Vagina (tissue), 2 donors: Measurements from ENCODE around the gene ELK4. TPM values are rescaled to one million over a fixed set of nuclear protein-coding genes. Genes with fewer than 3 reads are reported as not detected.
A peak's percentile ranks its signal among the peaks of the same experiment; 100 is the strongest.

Experiments used
- DNase-seq, 2 donors: peaks; one replicate each; pipeline ENCODE4 v3.0.0-alpha.2; 2017; ENCODE audit errors: extremely low spot score in 2 of 2
- H3K27ac ChIP-seq: fragments of 200-600 bp; sonication (generic); one replicate; pipeline ENCODE4 v1.5.1; 2019
- H3K27me3 ChIP-seq: fragments of 200-600 bp; sonication (generic); one replicate; pipeline ENCODE4 v1.5.1; 2019
- H3K36me3 ChIP-seq, 2 donors: fragments of 200-600 bp; sonication (generic); one replicate each; pipeline ENCODE4 v1.5.1; 2017 to 2019
- H3K4me1 ChIP-seq: fragments of 200-600 bp; sonication (generic); one replicate; pipeline ENCODE4 v1.5.1; 2019
- H3K4me3 ChIP-seq, 2 donors: fragments of 200-600 bp; sonication (generic); 1 replicate in 1 of 2; 2 replicates in 1 of 2; pipeline ENCODE4 v1.5.1; 2016 to 2019
- H3K9me3 ChIP-seq: fragments of 200-600 bp; sonication (generic); one replicate; pipeline ENCODE4 v1.5.1; 2019
- POLR2A ChIP-seq, 2 donors: fragments of 450-650 bp; IDR thresholded peaks; one replicate each; pipeline ENCODE4 v1.6.1; 2017; ENCODE audit warnings: antibody characterized with exemption in 2 of 2, mild to moderate bottlenecking in 2 of 2, moderate library complexity in 2 of 2
- POLR2AphosphoS5 ChIP-seq, 2 donors: sonication (generic); formaldehyde crosslinking; IDR thresholded peaks; one replicate each; pipeline ENCODE4 v1.9.0; 2017; ENCODE audit warnings: antibody characterized with exemption in 2 of 2, mild to moderate bottlenecking in 2 of 2, low read depth in 1 of 2; ENCODE audit not compliant: insufficient read depth in 1 of 2
- intact Hi-C: fragments of 100-400 bp; cut with DNase I; formaldehyde crosslinking; loops from one replicate; pipeline ENCODE4 v1.15.1; 2023
- total RNA-seq: library from RNA; depleted of rRNA; stranded (reverse); fragments of >200 nt; gene quantifications from one replicate; pipeline ENCODE4 v1.2.3, GENCODE V29; 2016
- TF ChIP-seq, protein P1 (sequence below), 3 experiments: fragments of 450-650 bp in 2 of 3; fragments of 200-600 bp in 1 of 3; sonication (generic) in 1 of 3; IDR thresholded peaks; one replicate each; pipeline ENCODE4 v1.5.1; 2017 to 2019; ENCODE audit warnings: antibody characterized with exemption in 3 of 3, mild to moderate bottlenecking in 2 of 3, moderate library complexity in 2 of 3

Gene ELK4
- total RNA-seq, 1 donor from 2014 or later: 24.1 TPM

DNA sequence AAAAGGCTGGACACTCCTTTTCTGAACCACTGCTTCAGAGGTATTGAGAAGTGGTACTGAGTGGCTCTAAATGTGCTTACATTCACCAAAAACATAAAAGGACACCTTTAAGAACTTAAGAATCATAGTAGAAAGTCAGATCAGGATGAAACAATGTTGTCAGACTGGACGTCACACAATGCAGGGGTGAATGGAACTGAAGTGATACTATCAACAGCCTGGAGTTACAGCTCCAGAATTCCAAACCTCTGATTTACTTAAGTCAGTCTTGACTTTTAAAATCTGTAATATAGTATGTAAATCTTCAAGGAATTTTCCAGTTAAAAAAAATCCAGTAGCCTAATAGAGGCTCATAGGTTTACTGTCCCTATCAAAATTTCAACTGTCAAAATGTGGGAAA, 19.3 kb downstream of the ELK4 start:
- Histone ChIP-seq H3K36me3 (peaks cover 0 to 38% of the 10 kb centered on the region in 2 donors), H3K27me3 (no peaks in the 10 kb centered on the region), H3K27ac (no peak overlapping the region), H3K9me3 (no peaks in the 10 kb centered on the region), H3K4me1 (peaks cover 26% of the 10 kb centered on the region), H3K4me3 (no peak overlapping the region)
- no peak for TF ChIP-seq POLR2AphosphoS5 (IDR thresholded peaks at IDR 0.05; ENCODE audit: insufficient read depth in 1 of 2, low read depth in 1 of 2)
- no peak for TF ChIP-seq POLR2A (IDR thresholded peaks at IDR 0.05)
- TF ChIP-seq, protein P1, sequence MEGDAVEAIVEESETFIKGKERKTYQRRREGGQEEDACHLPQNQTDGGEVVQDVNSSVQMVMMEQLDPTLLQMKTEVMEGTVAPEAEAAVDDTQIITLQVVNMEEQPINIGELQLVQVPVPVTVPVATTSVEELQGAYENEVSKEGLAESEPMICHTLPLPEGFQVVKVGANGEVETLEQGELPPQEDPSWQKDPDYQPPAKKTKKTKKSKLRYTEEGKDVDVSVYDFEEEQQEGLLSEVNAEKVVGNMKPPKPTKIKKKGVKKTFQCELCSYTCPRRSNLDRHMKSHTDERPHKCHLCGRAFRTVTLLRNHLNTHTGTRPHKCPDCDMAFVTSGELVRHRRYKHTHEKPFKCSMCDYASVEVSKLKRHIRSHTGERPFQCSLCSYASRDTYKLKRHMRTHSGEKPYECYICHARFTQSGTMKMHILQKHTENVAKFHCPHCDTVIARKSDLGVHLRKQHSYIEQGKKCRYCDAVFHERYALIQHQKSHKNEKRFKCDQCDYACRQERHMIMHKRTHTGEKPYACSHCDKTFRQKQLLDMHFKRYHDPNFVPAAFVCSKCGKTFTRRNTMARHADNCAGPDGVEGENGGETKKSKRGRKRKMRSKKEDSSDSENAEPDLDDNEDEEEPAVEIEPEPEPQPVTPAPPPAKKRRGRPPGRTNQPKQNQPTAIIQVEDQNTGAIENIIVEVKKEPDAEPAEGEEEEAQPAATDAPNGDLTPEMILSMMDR (IDR thresholded peaks at IDR 0.05): no peak
- intact Hi-C loops: no loop called here
- no peak for DNase-seq

DNA sequence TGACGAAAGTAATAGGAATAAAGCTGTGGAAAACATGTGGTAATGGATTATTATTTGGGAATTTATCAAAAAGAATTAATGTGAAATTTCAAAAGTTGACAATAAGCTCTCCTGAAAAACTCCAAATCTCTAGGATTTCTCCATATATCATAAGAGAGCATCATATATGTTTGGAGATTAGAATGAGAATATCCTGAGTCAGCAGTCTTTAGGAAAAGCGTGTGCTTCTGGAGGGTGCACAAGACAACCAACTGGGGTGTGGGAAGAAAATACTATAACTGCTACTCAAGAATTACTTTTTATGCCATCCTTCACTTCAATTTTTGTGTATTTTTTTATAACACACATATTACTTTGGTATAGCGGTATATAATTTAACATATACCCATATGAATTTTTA, 19.7 kb downstream of the ELK4 start:
- no peaks in the 10 kb centered on the region for H3K9me3 ChIP-seq
- intact Hi-C loops: no loop called here
- no peak overlapping the region for H3K4me3 ChIP-seq
- H3K36me3 ChIP-seq: peaks cover 0 to 35% of the 10 kb centered on the region in 2 donors
- H3K27ac ChIP-seq: no peak overlapping the region
- peaks cover 26% of the 10 kb centered on the region for H3K4me1 ChIP-seq
- DNase-seq: no peak
- TF ChIP-seq POLR2A (IDR thresholded peaks at IDR 0.05) (no peak), POLR2AphosphoS5 (IDR thresholded peaks at IDR 0.05; ENCODE audit: insufficient read depth in 1 of 2, low read depth in 1 of 2) (no peak)
- TF ChIP-seq, protein P1 (IDR thresholded peaks at IDR 0.05): no peak
- no peaks in the 10 kb centered on the region for H3K27me3 ChIP-seq

DNA sequence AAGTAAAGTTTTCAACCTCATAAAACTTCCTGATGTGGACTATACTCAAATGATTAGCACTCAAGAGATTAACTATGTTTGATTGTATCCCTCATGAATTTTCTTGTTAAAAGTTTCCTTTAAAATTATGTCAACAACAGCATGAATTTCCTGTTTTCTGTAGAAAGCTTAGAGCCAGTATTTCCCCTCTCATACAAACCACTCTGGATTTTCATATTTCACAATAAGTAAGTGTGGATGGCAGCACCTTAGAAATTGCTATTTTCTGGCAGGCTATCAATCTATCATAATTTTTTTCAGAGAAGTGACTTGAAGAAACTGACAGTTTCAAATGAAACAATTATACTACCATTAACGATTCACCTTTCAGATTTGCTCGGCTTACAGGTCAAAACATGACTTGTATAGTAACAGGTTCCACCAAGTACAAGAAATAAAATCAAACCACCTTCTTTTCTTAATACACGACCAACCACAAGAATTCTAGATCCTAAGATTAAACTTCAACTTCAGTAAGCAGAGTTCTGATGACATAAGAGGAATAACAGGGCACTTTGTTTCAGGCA, 20.8 kb downstream of the ELK4 start:
- Histone ChIP-seq H3K27ac (peak overlapping the region; percentile 52), H3K36me3 (peaks cover 0 to 27% of the 10 kb centered on the region in 2 donors), H3K9me3 (no peaks in the 10 kb centered on the region), H3K4me1 (peaks cover 26% of the 10 kb centered on the region), H3K4me3 (no peak overlapping the region), H3K27me3 (no peaks in the 10 kb centered on the region)
- TF ChIP-seq POLR2AphosphoS5 (IDR thresholded peaks at IDR 0.05; ENCODE audit: insufficient read depth in 1 of 2, low read depth in 1 of 2) (peak in 1 of 2 donors; percentile 32), POLR2A (IDR thresholded peaks at IDR 0.05) (no peak)
- TF ChIP-seq, protein P1 (IDR thresholded peaks at IDR 0.05): no peak
- intact Hi-C loops: no loop called here
- DNase-seq: no peak

DNA sequence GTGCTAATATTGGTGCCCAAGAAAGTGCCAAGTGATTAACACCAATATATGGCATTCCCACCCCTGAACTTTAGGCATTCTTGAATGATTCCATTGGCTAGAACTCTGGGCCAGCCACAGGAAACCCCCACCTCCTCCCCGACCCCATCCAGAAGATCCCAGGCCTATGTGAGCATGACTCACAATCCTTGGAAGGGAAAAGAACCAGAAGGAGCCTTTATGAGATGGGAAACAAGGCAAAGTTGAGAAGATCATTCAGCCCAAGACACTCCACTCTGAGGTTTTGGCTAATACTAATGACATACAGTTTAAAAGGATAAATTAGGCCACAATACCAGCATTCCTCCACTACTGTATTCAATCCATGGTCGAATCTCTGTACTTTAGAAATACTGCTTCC, 21.8 kb downstream of the ELK4 start:
- intact Hi-C loops: no loop called here
- no peaks in the 10 kb centered on the region for H3K9me3 ChIP-seq
- H3K36me3 ChIP-seq: peaks cover 0 to 17% of the 10 kb centered on the region in 2 donors
- H3K27ac ChIP-seq: peak overlapping the region; percentile 52
- no peaks in the 10 kb centered on the region for H3K27me3 ChIP-seq
- no peak overlapping the region for H3K4me3 ChIP-seq
- TF ChIP-seq POLR2A (IDR thresholded peaks at IDR 0.05) (no peak), POLR2AphosphoS5 (IDR thresholded peaks at IDR 0.05; ENCODE audit: insufficient read depth in 1 of 2, low read depth in 1 of 2) (no peak)
- TF ChIP-seq, protein P1 (IDR thresholded peaks at IDR 0.05): no peak
- DNase-seq: no peak
- H3K4me1 ChIP-seq: peaks cover 26% of the 10 kb centered on the region

DNA sequence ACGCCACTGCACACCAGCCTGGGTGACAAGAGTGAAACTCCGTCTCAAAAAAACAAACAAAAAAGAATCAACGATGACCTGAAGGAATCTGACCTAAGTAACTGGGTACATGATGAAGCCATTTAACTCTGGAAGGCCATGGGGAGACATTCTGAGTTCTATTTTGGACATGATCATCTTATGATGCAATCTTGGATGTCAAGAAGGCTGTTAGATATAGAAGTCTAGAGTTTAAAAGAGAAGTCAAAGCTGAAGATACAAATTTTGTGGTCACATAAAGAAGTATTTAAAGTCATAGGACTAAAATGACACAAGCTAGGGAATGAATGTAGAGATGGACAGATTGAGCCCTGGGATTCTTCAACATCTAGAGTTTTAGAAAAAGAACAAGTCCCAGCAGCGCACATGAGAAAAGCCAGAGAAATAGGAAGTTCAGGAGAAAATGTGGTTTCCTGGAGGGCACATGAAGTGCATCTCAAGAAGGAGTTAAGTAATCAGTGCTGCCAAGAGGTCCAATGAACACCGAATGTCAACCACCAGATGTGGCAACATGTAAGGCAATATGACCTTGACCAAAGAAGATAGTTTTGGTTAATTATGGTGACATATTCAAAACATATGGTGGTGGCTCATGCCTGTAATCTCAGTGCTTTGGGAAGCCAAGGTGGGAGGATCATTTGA, 26.8 kb downstream of the ELK4 start:
- Histone ChIP-seq H3K36me3 (no peaks in the 10 kb centered on the region), H3K4me1 (peaks cover 16% of the 10 kb centered on the region), H3K27ac (no peak overlapping the region), H3K27me3 (no peaks in the 10 kb centered on the region), H3K4me3 (no peak overlapping the region), H3K9me3 (no peaks in the 10 kb centered on the region)
- intact Hi-C loops: no loop called here
- DNase-seq: no peak
- TF ChIP-seq, protein P1 (IDR thresholded peaks at IDR 0.05): no peak
- TF ChIP-seq POLR2A (IDR thresholded peaks at IDR 0.05): no peak
